T-helper 1 cell treated with Interleukin-12 subunit alpha and Interleukin-12 subunit beta and Interleukin-4 antibody, amounts not matched to agents 30 μg/mL and 1 μg/mL, for 36 hours (primary cell): ENCODE results near the gene WNT7A.
A peak's percentile ranks its signal among the peaks of the same experiment; 100 is the strongest.

Experiments
- H3K27ac Mint-ChIP-seq: one replicate; pipeline ENCODE4 v1.8.0; 2021; ENCODE audit warnings: mild to moderate bottlenecking, mixed read lengths
- H3K27me3 Mint-ChIP-seq: one replicate; pipeline ENCODE4 v1.8.0; 2021; ENCODE audit warnings: low read depth, mixed read lengths
- H3K36me3 Mint-ChIP-seq: one replicate; pipeline ENCODE4 v1.8.0; 2021; ENCODE audit warnings: low read depth, mixed read lengths
- H3K4me1 Mint-ChIP-seq: one replicate; pipeline ENCODE4 v1.8.0; 2021; ENCODE audit warnings: low read depth, mixed read lengths
- H3K4me3 Mint-ChIP-seq: one replicate; pipeline ENCODE4 v1.8.0; 2021; ENCODE audit warnings: mild to moderate bottlenecking, moderate library complexity, mixed read lengths
- H3K9me3 Mint-ChIP-seq: one replicate; pipeline ENCODE4 v1.8.0; 2021; ENCODE audit warnings: mixed read lengths

WNT7A gene

DNA sequence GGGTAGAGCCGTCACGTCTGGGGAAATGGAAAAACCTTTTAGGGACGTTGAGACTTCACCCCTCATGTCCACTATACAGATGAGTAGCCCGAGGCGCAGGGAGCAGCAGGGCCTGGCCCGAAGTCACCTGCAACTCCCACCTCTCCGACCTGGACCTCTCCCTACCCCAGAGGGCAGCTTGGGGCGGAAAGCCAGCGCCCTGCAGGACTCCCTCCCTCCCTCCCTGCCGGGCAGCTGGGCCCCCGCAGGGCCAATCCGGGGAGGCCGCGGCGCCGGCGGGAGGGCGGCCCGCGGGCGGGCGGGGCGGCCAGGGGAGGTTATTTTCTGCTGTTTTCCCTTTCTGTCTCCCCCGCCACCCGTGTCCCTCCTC, 2.0 kb downstream of the WNT7A start:
- Mint-ChIP-seq H3K27me3 (peaks cover 71% of the 10 kb centered on the region), H3K4me1 (peaks cover 2% of the 10 kb centered on the region), H3K27ac (no peak overlapping the region), H3K4me3 (no peak overlapping the region), H3K36me3 (no peaks in the 10 kb centered on the region), H3K9me3 (no peaks in the 10 kb centered on the region)

DNA sequence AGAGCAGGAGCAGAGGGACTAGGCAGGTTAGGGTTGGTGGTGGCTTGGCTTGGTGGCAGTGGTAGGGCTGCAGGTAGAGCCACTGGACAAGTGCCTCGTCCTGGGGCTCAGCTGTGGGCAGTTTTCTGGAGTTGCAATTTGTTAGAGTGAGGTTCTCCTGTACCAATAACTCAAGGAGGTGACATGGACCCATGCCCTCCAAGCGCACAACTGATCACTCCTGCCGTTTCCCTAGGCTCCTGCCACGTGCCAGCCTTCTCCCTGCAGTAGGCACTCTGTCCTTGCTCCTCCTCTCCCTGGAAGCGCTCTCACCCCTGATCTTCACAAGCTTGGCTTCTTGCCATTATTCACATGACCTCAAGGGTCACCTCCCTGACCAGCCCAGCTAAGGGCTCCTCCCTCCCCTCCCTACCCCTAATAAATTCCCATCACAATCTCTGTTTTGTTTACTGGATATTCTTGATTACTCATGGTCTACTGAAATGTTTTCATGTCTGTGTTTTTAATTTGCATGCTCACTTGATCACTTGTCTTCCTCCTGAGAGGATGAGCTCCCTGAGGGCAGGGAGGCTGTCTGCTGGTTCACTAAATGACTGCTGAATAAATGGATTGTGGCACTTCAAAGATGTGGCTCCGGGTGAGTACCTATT, 3.3 kb downstream of the WNT7A start:
- Mint-ChIP-seq H3K4me3 (no peak overlapping the region), H3K4me1 (peaks cover 2% of the 10 kb centered on the region), H3K27ac (no peak overlapping the region), H3K36me3 (no peaks in the 10 kb centered on the region), H3K9me3 (no peaks in the 10 kb centered on the region), H3K27me3 (peaks cover 59% of the 10 kb centered on the region)

DNA sequence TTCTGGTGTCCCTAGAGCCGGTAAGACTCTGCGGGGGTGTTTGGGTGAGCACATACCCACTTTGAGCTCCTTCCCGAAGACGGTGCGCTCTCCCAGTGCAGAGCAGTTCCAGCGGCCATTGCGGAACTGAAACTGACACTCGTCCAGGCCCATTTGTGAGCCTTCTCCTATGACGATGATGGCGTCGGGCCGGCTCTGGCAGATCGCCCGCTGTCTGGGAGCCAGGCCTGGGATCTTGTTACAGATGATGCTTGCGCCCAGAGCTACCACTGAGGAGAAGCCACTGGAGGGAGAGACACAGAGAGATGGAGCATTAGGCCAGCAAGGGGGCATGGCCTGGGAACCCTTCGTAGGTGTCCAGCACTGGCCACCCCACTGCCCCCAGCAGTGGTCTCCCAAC, 5.0 kb downstream of the WNT7A start:
- Mint-ChIP-seq H3K27me3 (peaks cover 54% of the 10 kb centered on the region), H3K4me3 (no peak overlapping the region), H3K4me1 (peaks cover 2% of the 10 kb centered on the region), H3K27ac (no peak overlapping the region), H3K36me3 (no peaks in the 10 kb centered on the region), H3K9me3 (no peaks in the 10 kb centered on the region)

DNA sequence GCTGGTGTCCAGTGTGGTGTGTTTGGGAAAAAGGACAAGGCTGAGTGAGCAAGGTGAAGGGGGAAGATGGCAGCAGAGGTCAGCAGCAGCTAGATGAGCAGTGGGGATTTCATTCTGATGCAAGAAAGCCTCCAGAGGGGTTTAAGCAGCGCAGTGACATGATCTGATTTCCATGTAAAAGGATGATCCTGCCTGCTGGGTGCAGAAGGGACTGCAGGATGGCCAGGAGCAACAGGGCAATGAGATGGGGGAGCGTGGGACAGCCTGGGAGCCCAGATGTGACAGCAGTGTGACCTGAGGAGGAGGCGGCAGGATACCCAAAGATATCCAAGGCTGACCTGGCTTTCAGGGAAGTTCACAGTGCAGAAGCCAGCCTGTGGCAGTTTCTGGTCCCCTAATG, 6.1 kb downstream of the WNT7A start:
- H3K4me3 Mint-ChIP-seq: no peak overlapping the region
- H3K27me3 Mint-ChIP-seq: peaks cover 47% of the 10 kb centered on the region
- H3K27ac Mint-ChIP-seq: no peak overlapping the region
- H3K9me3 Mint-ChIP-seq: no peaks in the 10 kb centered on the region
- H3K36me3 Mint-ChIP-seq: no peaks in the 10 kb centered on the region
- peaks cover 4% of the 10 kb centered on the region for H3K4me1 Mint-ChIP-seq

DNA sequence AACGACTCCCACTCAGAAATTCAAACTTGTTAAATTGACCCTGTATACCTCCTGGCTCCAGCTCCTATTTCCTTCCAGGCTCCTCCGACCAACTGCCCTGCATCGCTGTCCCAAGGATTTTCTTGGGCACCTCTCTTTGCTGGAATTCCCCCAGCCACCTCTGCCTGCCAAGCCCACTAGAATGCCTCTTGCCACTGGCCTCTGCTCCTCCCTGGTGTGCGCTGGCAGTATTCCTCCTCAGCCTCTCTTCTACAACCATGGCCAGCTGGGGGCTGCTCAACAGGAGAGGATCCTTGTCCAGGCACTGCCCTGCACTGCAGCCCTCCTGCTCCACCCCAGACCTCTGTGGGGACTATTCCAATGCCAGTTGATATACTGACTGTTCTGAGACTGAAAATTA, 7.4 kb downstream of the WNT7A start:
- Mint-ChIP-seq H3K27me3 (peaks cover 43% of the 10 kb centered on the region), H3K27ac (no peak overlapping the region), H3K9me3 (no peaks in the 10 kb centered on the region), H3K4me1 (peaks cover 12% of the 10 kb centered on the region), H3K4me3 (no peak overlapping the region), H3K36me3 (peaks cover 3% of the 10 kb centered on the region)

DNA sequence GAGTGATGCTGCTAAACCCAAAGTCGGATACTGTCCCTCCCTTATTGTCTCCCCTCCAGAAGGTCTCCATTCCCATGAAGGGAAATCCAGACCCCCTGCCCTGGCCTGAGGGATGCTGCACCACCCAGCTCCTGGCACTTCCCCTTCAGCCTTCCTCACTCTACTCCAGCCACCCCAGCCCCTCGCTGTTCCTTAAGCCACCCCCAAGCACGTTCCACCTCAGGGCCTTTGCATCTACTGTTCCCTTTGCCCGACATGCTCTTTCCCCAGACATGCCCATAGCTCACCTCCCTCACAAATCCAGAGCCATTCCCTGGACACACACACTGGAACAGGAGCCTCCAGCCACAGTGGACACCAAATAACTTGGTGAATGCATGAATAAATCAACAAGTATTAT, 8.1 kb downstream of the WNT7A start:
- Mint-ChIP-seq H3K9me3 (no peaks in the 10 kb centered on the region), H3K36me3 (peaks cover 3% of the 10 kb centered on the region), H3K27ac (no peak overlapping the region), H3K27me3 (peaks cover 36% of the 10 kb centered on the region), H3K4me1 (peaks cover 16% of the 10 kb centered on the region), H3K4me3 (no peak overlapping the region)

DNA sequence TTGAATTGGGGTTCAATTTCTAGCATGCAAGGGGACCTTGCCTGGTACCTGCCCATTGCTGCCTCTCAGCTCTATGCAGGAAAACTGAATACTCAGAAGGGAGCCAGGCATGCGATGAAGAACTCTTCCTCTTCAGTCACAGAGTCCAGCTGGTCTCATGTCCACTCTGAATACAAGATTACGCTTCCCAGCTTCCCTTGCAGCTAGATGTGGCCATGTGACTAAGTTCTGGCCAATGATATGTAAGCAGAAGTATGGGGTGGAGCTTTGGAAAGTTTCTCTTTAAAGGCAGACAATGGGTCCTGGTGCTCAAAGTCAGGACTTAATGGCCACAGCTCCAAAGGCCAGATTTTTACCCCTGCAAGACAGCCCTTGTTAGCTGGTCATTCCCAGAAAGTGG, 9.0 kb downstream of the WNT7A start:
- H3K36me3 Mint-ChIP-seq: peaks cover 6% of the 10 kb centered on the region
- H3K9me3 Mint-ChIP-seq: no peaks in the 10 kb centered on the region
- peaks cover 25% of the 10 kb centered on the region for H3K4me1 Mint-ChIP-seq

DNA sequence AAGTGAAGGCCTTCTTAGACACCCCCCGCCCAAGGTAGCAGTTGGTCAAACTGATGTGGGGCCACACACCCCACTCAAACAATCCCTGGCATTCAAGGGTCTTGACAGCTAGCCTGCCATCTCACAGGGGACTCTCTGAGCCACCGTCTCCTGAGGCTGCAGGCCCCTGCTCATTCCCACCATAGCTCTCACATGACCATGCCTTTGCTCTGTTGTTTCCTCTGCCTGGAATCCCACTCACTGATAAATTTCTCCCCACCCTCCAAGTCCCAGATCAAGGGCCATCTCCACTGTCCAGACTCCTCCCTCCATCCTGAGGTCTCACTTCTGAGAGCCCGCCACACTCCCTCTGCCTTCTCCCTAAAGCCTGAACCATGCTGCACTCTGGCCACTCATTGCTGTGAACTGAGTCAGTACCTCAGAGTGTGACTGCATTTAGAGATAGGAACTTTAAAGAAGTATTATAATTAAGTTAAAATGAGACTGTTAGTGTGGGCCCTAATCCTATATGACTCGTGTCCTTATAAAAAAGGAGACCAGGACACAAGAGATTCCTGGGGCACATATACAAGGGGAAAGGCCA, 10.0 kb downstream of the WNT7A start:
- Mint-ChIP-seq H3K36me3 (peaks cover 6% of the 10 kb centered on the region), H3K27ac (no peak overlapping the region), H3K4me3 (no peak overlapping the region), H3K4me1 (peaks cover 33% of the 10 kb centered on the region), H3K27me3 (peaks cover 22% of the 10 kb centered on the region), H3K9me3 (no peaks in the 10 kb centered on the region)

More for the DNA sequence above, 9.0 kb downstream of the WNT7A start:
- H3K4me3 Mint-ChIP-seq: no peak overlapping the region
- H3K27me3 Mint-ChIP-seq: peaks cover 27% of the 10 kb centered on the region
- H3K27ac Mint-ChIP-seq: no peak overlapping the region

DNA sequence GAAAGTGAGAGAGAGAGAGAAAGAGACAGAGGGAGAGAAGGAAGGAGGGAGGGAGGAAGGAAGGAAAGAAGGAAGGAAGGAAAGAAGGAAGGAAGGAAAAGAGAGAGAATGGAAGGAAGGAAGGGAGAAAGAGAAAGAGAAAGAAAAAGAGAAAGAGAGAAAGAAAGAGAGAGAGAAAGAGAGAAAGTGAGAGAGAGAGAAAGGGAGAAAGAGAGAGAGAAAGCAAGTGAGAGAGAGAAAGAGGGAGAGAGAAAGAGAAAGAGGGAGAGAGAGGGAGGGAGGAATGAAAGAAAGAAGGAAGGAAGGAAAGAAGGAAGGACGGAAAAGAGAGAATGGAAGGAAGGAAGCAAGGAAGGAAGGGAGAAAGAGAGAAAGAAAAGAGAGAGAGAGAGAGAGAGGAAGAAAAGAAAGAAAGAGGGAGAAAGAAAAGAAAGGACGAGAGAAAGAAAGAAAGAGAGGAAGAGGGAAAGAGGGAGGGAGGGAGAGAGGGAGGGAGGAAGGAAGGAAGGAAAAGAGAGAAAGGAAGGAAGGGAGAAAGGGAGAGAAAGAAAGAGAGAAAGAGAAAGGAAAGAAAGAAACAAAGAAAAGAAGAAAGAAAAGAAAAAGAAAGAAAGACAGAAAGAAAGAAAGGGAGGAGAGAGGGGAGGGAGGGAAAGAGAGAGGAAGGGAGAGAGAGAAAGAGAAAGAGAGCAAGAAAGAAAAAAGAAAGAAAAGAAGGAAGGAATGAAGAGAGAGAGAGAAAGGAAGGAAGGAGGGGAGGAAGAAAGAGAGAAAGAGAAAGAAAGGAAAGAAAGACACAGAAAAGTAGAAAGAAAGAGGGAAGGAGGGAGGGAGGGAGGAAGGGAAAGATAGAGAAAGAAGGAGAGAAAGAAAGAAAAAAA, 10.8 kb downstream of the WNT7A start:
- Mint-ChIP-seq H3K4me3 (peak overlapping the region; percentile 17), H3K27ac (peak overlapping the region; percentile 60), H3K4me1 (peaks cover 33% of the 10 kb centered on the region), H3K9me3 (no peaks in the 10 kb centered on the region), H3K27me3 (peaks cover 19% of the 10 kb centered on the region), H3K36me3 (peaks cover 6% of the 10 kb centered on the region)

DNA sequence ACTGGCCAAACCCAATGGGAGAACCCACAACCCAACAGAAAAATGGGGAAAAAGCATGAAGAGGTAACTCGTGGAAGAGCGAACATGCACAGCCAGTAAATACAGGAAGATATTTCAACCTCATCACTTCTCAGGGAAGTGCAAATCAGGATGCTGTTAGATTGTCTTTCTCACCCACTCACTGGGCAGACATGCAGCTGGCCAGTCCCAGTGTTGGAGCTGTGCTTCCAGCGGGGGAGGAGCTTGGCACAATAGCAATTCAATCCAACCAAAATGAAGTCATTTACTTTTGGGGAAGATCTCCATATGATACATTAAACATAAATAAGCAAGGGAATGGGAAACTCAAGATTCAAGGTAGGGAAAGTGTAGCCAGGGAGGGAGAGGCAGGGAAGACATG, 12.1 kb downstream of the WNT7A start:
- Mint-ChIP-seq H3K36me3 (peaks cover 6% of the 10 kb centered on the region), H3K27ac (peak overlapping the region; percentile 55), H3K9me3 (no peaks in the 10 kb centered on the region), H3K4me1 (peaks cover 33% of the 10 kb centered on the region), H3K27me3 (peaks cover 13% of the 10 kb centered on the region), H3K4me3 (no peak overlapping the region)

DNA sequence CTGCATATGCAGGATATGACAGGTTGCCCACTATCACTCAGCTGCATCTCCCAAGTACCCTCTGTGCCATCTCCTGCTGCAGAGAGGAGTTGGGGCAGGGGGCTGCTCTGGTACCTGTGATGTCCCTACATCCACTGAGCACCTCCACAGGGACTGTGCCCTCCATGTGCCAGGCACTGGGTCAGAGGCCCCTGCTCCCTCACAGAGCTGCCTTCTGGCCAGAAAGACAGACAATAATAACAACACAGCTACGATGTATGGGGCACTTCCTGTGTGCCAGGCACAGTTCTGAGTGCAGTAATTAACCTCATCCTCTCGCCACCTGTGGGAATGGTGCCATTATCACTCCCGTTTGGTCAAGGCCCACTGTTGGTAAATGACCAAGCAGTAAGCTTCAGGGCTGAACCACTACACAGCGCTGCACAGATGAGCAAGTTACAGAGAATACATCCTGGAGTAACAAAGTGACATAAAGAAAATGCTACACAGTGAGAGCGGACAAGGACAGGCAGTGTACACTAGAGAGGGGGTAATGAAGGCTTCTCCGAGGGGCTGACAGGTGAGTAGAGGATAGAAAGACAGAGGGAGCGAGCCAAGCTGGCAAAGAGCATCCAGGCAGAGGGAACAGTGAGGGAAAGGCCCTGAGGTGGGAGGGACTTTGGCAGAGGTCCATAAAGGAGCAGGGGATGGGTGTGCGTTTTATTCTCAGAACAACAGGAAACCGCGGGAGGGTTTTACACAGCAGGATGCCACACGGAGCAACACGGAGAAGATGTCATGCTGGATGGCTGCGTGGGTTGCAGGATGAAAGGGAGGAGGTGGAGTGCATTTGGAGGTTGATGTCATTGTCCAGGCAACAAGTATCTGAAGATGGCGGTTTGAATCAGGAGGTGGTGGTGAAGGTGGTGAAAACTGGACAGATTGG, 13.6 kb downstream of the WNT7A start:
- Mint-ChIP-seq H3K4me1 (peaks cover 33% of the 10 kb centered on the region), H3K4me3 (peak overlapping the region; percentile 70), H3K36me3 (peaks cover 6% of the 10 kb centered on the region), H3K27ac (peak overlapping the region; percentile 91), H3K27me3 (peaks cover 21% of the 10 kb centered on the region), H3K9me3 (no peaks in the 10 kb centered on the region)

DNA sequence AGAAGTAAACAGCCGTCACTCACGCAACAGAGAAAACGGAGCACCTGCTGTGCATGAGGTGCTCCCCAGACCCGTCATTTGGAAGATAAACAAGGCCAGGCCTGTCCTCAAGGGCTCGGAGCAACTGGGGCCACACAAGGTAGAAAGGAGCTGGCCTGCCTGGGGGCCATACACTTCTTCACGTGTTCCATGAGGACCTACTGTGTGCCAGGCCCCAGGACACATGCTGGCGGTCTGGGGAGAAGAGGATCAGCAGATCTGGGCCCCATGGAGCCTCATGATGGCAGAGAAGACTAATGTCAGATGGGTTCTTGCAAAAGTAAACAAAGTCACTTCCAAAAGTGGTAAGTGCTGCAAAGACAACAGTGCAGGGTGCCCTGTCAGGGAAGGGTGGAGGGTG, 14.3 kb downstream of the WNT7A start:
- H3K27me3 Mint-ChIP-seq: peaks cover 22% of the 10 kb centered on the region

DNA sequence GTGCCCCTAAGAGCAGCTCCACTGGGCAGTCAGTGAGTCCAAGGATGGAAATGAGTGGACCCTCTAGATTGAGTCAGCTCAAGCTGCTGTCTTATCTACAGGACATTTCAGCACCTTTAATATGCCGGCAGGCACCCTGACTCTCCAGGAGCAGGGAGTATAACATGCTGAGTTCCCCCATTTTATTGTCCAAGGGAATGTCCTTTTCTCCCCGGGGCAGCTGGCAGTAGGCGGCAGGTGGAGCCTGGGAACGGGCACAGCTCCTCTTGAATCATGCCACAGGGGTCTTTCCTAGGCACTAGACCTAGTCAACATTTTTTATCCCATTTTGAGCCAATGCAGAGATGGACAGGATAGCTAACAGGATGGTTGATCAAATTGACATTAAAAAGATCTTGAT, 14.8 kb downstream of the WNT7A start:
- Mint-ChIP-seq H3K4me3 (peak overlapping the region; percentile 33), H3K27me3 (peaks cover 22% of the 10 kb centered on the region), H3K27ac (peak overlapping the region; percentile 68)

More for the DNA sequence above, 14.3 kb downstream of the WNT7A start:
- Mint-ChIP-seq H3K4me1 (peaks cover 33% of the 10 kb centered on the region), H3K27ac (peak overlapping the region; percentile 91), H3K36me3 (peaks cover 6% of the 10 kb centered on the region), H3K9me3 (no peaks in the 10 kb centered on the region), H3K4me3 (peak overlapping the region; percentile 33)

DNA sequence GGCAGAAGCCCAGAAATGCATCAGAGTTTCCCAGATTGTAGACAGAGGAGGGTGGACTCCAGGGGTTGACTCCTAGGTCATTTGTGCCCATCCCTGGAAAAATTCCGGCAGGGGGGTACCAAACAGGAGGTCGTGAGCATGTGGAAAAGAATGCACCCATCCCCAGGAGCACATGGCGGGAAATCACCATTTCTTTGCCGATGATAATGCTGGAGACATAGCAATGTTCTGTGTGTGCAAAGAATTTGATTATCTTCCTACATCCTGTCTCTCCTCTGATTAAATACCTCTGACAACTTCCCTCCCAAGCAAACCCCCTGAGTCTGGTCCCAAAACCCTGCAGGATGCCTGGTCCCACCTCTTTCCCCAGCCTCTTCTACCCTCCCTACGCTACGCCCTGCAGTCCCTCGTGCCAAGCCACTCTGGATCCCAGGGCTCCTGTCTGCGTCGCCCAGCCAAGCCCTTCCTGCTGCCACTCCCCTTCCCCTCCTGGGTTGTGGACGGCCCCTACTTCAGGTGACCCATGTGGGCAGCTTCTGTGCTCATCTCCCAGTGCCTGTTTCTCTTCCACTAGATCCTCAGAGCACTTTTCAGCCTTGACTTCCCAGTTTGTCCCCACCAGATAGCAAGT, 15.8 kb downstream of the WNT7A start:
- peaks cover 22% of the 10 kb centered on the region for H3K27me3 Mint-ChIP-seq

More for the DNA sequence above, 14.8 kb downstream of the WNT7A start:
- Mint-ChIP-seq H3K9me3 (no peaks in the 10 kb centered on the region), H3K36me3 (peaks cover 6% of the 10 kb centered on the region), H3K4me1 (peaks cover 33% of the 10 kb centered on the region)

More for the DNA sequence above, 15.8 kb downstream of the WNT7A start:
- Mint-ChIP-seq H3K9me3 (no peaks in the 10 kb centered on the region), H3K4me3 (no peak overlapping the region), H3K36me3 (peaks cover 6% of the 10 kb centered on the region), H3K4me1 (peaks cover 33% of the 10 kb centered on the region), H3K27ac (peak overlapping the region; percentile 21)
